Measurements from ENCODE around the gene DAPK1. TPM values are rescaled to one million over a fixed set of nuclear protein-coding genes. Genes with fewer than 3 reads are reported as not detected.

The DAPK1 gene
- total RNA-seq, 4 donors from 2014 or later: 19.1 to 44.8 (median 40.4) TPM

DNA sequence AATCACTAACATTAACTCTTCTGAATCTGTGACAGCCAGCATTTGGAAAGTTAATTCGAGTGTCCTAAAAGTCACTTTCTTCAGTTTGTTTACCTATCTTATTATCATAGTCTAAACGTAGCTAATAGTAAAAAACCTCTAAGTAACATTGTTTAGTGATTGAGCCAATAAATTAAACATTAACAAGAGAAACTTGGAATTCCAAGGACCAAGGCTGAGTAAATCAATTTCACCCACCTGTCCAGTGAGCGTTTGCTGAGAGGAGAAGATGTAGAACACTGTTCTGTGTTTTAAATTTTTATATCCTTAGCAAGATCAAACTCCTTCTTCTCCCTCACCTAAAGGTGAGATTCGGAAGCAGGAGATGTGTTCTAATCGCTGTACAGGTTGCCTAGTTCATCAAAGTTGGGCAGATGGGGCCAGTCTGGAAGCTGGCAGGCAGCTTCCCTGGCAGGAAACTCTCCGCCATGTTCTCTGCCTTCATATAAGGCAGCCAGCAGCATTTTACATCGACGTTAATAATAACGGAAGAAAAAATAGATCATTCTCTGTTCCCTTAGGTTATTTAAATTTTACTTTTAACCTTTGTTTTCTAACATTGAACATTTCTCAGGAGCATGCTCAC is 89.2 kb downstream of the DAPK1 start:
- no peak overlapping the region for H3K27ac ChIP-seq
- intact Hi-C loops (cut with DNase I; ENCODE audit: low total_unique reads): no loop called here
- H3K4me3 ChIP-seq: no peak overlapping the region
- H3K9me3 ChIP-seq: no peaks in the 10 kb centered on the region
- no peak for DNase-seq
- H3K36me3 ChIP-seq: no peaks in the 10 kb centered on the region
- H3K27me3 ChIP-seq: no peaks in the 10 kb centered on the region
- peaks cover 0 to 3% of the 10 kb centered on the region in 2 donors for H3K4me1 ChIP-seq
- TF ChIP-seq, protein P1, sequence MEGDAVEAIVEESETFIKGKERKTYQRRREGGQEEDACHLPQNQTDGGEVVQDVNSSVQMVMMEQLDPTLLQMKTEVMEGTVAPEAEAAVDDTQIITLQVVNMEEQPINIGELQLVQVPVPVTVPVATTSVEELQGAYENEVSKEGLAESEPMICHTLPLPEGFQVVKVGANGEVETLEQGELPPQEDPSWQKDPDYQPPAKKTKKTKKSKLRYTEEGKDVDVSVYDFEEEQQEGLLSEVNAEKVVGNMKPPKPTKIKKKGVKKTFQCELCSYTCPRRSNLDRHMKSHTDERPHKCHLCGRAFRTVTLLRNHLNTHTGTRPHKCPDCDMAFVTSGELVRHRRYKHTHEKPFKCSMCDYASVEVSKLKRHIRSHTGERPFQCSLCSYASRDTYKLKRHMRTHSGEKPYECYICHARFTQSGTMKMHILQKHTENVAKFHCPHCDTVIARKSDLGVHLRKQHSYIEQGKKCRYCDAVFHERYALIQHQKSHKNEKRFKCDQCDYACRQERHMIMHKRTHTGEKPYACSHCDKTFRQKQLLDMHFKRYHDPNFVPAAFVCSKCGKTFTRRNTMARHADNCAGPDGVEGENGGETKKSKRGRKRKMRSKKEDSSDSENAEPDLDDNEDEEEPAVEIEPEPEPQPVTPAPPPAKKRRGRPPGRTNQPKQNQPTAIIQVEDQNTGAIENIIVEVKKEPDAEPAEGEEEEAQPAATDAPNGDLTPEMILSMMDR (IDR thresholded peaks at IDR 0.05): no peak
- TF ChIP-seq POLR2A (IDR thresholded peaks at IDR 0.05): no peak

DNA sequence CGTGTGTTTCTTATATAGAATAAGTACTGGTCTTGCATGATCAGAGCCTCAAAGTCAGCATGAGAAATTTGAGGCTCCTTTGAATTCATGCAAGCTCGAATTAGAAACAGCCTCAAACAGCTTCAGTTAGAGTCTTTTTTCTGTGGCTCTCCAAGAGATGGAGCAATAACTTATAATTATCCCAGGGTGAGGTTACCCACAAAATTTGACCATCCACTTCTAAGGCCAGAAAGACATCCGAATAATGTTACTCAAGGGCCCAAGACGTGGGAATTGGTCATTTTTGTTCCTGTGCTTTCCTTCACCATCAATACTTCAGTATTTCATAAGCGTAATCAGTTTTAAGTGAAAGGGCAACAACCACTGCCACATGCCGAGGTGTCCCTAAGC is 89.7 kb downstream of the DAPK1 start:
- H3K9me3 ChIP-seq: no peaks in the 10 kb centered on the region
- H3K27me3 ChIP-seq: no peaks in the 10 kb centered on the region
- H3K36me3 ChIP-seq: no peaks in the 10 kb centered on the region
- intact Hi-C loops (cut with DNase I; ENCODE audit: low total_unique reads): no loop called here
- H3K4me1 ChIP-seq: no peaks in the 10 kb centered on the region
- no peak overlapping the region for H3K27ac ChIP-seq
- H3K4me3 ChIP-seq: no peak overlapping the region
- no peak for TF ChIP-seq POLR2A (IDR thresholded peaks at IDR 0.05)
- TF ChIP-seq, protein P1 (IDR thresholded peaks at IDR 0.05): no peak
- no peak for DNase-seq

DNA sequence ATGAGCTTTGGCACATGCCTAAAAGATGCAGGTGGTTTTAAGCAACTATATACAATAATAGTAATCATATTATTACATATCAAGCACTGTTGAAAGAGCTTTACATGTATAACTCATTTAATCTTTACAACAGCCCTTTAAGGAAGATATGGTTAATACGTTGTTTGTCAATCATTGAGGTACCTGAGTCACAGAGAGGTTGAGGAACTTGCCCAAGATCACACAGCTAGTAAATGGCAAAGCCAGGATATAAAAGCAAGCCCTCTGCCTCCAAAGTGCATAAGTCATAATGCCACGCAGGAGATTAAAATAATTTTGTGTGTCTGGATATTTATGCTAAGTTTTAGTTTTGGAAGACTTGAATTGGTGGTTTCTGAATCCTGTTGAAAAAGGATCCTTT is 90.2 kb downstream of the DAPK1 start:
- H3K9me3 ChIP-seq: no peaks in the 10 kb centered on the region
- no peaks in the 10 kb centered on the region for H3K27me3 ChIP-seq
- TF ChIP-seq, protein P1 (IDR thresholded peaks at IDR 0.05): no peak
- TF ChIP-seq POLR2A (IDR thresholded peaks at IDR 0.05): no peak
- intact Hi-C loops (cut with DNase I; ENCODE audit: low total_unique reads): no loop called here
- H3K4me3 ChIP-seq: no peak overlapping the region
- no peak for DNase-seq
- H3K36me3 ChIP-seq: no peaks in the 10 kb centered on the region
- H3K4me1 ChIP-seq: peaks cover 0 to 2% of the 10 kb centered on the region in 2 donors
- H3K27ac ChIP-seq: no peak overlapping the region

DNA sequence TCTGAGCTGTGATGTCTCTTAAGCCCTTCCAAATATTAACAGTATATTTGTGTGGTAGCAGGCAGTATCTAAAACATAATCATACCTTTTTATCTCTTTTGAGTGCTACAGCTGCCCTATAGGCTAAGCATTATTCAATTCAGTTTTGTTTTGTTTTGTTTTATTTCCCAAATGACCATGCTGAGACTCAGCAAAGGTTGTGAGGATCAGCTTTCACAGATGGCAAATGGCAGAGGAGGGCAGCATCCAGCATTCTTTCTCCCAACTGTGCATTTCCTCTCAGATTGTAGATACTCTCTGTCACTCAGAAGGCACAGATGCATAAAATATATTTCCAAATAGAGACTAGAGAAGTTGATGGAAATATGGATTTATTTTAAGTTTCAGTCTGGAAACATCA is 90.7 kb downstream of the DAPK1 start:
- H3K4me3 ChIP-seq: no peak overlapping the region
- peaks cover 0 to 7% of the 10 kb centered on the region in 2 donors for H3K4me1 ChIP-seq
- intact Hi-C loops (cut with DNase I; ENCODE audit: low total_unique reads): no loop called here
- H3K27me3 ChIP-seq: no peaks in the 10 kb centered on the region
- DNase-seq: no peak
- H3K9me3 ChIP-seq: no peaks in the 10 kb centered on the region
- no peak overlapping the region for H3K27ac ChIP-seq
- no peaks in the 10 kb centered on the region for H3K36me3 ChIP-seq
- TF ChIP-seq, protein P1 (IDR thresholded peaks at IDR 0.05): no peak
- no peak for TF ChIP-seq POLR2A (IDR thresholded peaks at IDR 0.05)

DNA sequence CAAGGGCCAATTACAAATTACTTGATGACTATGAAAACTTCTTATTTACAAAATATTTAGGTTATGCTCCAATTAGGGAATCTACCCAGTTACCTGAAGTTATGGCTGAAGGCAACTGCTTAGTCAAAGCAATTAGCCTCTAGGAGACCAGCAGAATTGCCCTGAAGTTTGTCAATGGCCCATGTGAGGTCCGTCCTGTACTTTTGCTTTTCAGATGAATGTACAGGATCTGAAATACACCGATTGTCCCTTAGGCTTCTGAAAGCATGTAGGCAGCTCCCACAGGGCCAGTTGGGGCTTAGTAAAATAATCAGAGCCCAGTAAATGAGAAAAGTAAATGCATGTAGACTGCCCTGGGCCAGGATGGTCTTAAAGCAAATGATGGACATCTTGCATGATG is 93.3 kb downstream of the DAPK1 start:
- DNase-seq: no peak
- H3K9me3 ChIP-seq: no peaks in the 10 kb centered on the region

More for the DNA sequence above, 93.3 kb downstream of the DAPK1 start:
- Histone ChIP-seq H3K27ac (no peak overlapping the region), H3K4me1 (peaks cover 0 to 9% of the 10 kb centered on the region in 2 donors), H3K36me3 (no peaks in the 10 kb centered on the region), H3K4me3 (no peak overlapping the region), H3K27me3 (no peaks in the 10 kb centered on the region)
- TF ChIP-seq POLR2A (IDR thresholded peaks at IDR 0.05): no peak
- TF ChIP-seq, protein P1 (IDR thresholded peaks at IDR 0.05): no peak
- intact Hi-C loops (cut with DNase I; ENCODE audit: low total_unique reads): no loop called here
